Suprapubic skin (tissue), 4 donors: Measurements from ENCODE around the gene SKI.

ENCODE experiments used
- CTCF ChIP-seq, 2 donors: fragments of 200-600 bp in 1 of 2; fragments of 450-650 bp in 1 of 2; sonication (generic) in 1 of 2; IDR thresholded peaks; one replicate each; pipeline ENCODE4 v1.5.1; 2016 to 2019; ENCODE audit warnings: antibody characterized with exemption in 2 of 2, mild to moderate bottlenecking in 1 of 2, moderate library complexity in 1 of 2
- EP300 ChIP-seq: sonication (generic); formaldehyde crosslinking; IDR thresholded peaks from one replicate; pipeline ENCODE4 v1.6.1; 2017; ENCODE audit warnings: antibody characterized with exemption
- POLR2A ChIP-seq, 2 donors: fragments of 450-650 bp; IDR thresholded peaks; one replicate each; pipeline ENCODE4 v1.6.1; 2017; ENCODE audit warnings: antibody characterized with exemption in 2 of 2, mild to moderate bottlenecking in 2 of 2, moderate library complexity in 2 of 2
- POLR2AphosphoS5 ChIP-seq, 3 donors: sonication (generic); formaldehyde crosslinking; IDR thresholded peaks; one replicate each; pipeline ENCODE4 v1.6.1; 2017; ENCODE audit warnings: antibody characterized with exemption in 3 of 3

- TF ChIP-seq CTCF (IDR thresholded peaks at IDR 0.05) (no peak), POLR2AphosphoS5 (IDR thresholded peaks at IDR 0.05) (no peak), POLR2A (IDR thresholded peaks at IDR 0.05) (no peak), EP300 (no peak)
These were observed 31.0 kb upstream of the SKI start for GRCh38 chr1:2196901-2197638.
